ENCODE results near the gene FBXL16. TPM values are rescaled to one million over a fixed set of nuclear protein-coding genes. Genes with fewer than 3 reads are reported as not detected.
A peak's percentile ranks its signal among the peaks of the same experiment; 100 is the strongest.
"Not testable (repeated sequence)": the region's sequence is repeated elsewhere in the genome, so short reads cannot be mapped to it uniquely, and the experiment has no call there.

FBXL16 gene
- polyA plus RNA-seq (2012; ENCODE audit: insufficient read depth, insufficient read length): 7.6 TPM

- no peak for DNase-seq (ENCODE audit: low read depth, low spot score)
- H3K4me3 ChIP-seq (ENCODE audit: low read length): no peak within 1 kb of the TSS
These were observed at the start of gene FBXL16 for GRCh38 chr16:705431-706188. Gene FBXL16, minus strand, starts transcription at chr16:705801. Its CDS starts 8,396 bp downstream, at chr16:697405.

- DNase-seq (ENCODE audit: low read depth, low spot score): no peak
- no peak overlapping the region for H3K4me3 ChIP-seq (ENCODE audit: low read length)
These were observed 49.1 kb upstream of the FBXL16 start for GRCh38 chr16:754656-755055.

DNA sequence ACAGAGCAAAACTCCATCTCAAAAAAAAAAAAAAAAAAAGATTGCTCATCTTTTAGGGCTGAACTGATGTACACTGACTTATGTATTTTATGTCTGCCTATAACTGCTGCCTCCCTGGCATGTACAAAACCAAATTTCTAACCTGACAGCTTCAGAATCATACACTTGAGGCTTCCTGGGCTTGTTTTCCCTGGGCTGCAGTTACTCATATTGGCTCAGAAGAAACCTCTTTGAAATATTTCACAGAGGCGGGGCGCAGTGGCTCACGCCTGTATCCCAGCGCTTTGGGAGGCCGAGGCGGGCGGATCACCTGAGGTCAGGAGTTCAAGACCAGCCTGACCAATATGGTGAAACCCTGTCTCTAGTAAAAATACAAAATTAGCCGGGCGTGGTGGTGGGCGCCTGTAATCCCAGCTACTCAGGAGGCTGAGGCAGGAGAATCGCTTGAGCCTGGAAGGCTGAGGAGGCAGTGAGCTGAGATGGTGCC is 48.6 kb upstream of the FBXL16 start:
- H3K4me3 ChIP-seq (ENCODE audit: low read length); DNase-seq (ENCODE audit: low read depth, low spot score): not testable (repeated sequence)

DNA sequence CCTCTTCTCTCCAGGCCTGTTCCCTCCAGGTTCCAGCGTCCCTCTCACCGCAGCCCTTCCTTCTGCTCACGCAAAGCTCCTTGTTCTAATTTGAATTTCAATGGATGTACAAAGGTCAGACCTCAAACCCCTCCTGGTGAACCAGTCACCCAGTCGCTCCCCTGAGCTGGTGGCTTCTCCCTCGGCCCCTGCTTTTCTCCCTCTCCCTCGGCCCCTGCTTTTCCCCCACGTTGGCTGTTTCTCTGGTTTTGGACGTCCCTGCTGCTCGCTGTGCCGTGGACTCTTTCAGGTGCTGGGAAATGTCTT is 46.4 kb upstream of the FBXL16 start:
- no peak overlapping the region for H3K4me3 ChIP-seq (ENCODE audit: low read length)
- no peak for DNase-seq (ENCODE audit: low read depth, low spot score)

- no peak overlapping the region for H3K4me3 ChIP-seq (ENCODE audit: low read length)
- no peak for DNase-seq (ENCODE audit: low read depth, low spot score)
These were observed 45.8 kb upstream of the FBXL16 start for GRCh38 chr16:751152-752006.

DNA sequence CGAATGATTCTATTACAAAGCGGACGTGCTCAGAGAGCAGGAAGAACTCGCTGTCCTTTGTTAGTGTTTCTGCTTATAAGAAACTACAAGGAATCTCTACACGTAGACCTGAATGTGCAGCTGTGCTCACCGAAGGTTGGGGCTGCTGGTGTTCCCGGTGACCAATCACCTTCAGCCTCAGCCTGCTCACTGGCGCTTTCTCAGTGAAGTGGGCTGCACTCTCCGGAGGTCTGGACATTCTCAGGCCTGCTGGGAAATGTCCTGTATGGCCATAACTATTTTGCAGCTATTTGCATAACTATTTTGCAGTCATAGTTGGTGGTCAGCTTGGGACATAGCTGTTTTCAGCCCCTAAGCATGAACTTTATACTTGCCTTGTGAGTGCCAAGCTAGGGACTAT is 44.9 kb upstream of the FBXL16 start:
- no peak for DNase-seq (ENCODE audit: low read depth, low spot score)
- no peak overlapping the region for H3K4me3 ChIP-seq (ENCODE audit: low read length)

- no peak for DNase-seq (ENCODE audit: low read depth, low spot score)
These were observed 43.4 kb upstream of the FBXL16 start for GRCh38 chr16:749010-749409.

GRCh38 chr16:747978-748746 is 42.6 kb upstream of the FBXL16 start:
- no peak overlapping the region for H3K4me3 ChIP-seq (ENCODE audit: low read length)
- DNase-seq (ENCODE audit: low read depth, low spot score): no peak

More at GRCh38 chr16:749010-749409, 43.4 kb upstream of the FBXL16 start:
- H3K4me3 ChIP-seq (ENCODE audit: low read length): no peak overlapping the region

DNA sequence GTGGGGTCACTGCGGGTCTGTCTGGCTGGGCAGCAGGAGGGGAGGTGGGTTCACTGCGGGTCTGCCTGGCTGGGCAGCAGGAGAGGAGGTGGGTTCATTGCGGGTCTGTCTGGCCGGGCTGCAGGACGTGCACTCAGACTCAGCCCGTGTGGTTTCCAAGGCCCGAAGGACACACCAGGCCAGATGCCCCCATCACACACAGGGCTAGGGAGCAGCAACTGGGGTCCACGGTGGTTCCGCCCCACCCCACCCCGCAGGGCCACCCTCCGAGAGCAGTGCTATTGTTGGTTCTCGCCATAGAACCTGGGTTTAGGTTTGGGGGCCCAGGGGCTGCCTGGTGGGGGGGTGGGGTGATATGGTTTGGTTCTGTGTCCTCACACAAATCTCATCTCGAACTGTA is 41.0 kb upstream of the FBXL16 start:
- no peak overlapping the region for H3K4me3 ChIP-seq (ENCODE audit: low read length)
- DNase-seq (ENCODE audit: low read depth, low spot score): no peak

DNA sequence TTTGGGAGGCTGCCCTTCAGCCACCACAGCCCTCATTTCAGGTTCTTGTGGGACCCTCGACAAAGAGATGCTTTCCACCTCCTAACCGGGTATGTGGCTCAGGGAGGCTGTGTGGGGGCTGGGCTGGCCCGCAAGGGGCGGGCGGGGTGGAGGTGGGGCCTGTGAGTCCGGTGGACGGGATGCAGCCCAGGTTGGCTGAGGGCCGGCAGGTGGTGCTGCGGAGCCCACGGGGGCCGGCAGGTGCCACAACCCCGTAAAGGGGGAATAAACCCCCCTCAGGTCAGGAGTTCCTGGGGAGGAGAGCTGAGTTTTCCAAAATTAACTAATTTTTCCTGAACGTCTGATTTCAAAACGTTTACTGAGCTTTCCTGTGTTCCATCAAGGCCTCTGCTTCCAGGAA is 40.1 kb upstream of the FBXL16 start:
- no peak for DNase-seq (ENCODE audit: low read depth, low spot score)
- H3K4me3 ChIP-seq (ENCODE audit: low read length): no peak overlapping the region

- H3K4me3 ChIP-seq (ENCODE audit: low read length): no peak overlapping the region
- no peak for DNase-seq (ENCODE audit: low read depth, low spot score)
These were observed 38.3 kb upstream of the FBXL16 start for GRCh38 chr16:743794-744500.

- DNase-seq (ENCODE audit: low read depth, low spot score); H3K4me3 ChIP-seq (ENCODE audit: low read length): not testable (repeated sequence)
These were observed 37.3 kb upstream of the FBXL16 start for GRCh38 chr16:742894-743293.

DNA sequence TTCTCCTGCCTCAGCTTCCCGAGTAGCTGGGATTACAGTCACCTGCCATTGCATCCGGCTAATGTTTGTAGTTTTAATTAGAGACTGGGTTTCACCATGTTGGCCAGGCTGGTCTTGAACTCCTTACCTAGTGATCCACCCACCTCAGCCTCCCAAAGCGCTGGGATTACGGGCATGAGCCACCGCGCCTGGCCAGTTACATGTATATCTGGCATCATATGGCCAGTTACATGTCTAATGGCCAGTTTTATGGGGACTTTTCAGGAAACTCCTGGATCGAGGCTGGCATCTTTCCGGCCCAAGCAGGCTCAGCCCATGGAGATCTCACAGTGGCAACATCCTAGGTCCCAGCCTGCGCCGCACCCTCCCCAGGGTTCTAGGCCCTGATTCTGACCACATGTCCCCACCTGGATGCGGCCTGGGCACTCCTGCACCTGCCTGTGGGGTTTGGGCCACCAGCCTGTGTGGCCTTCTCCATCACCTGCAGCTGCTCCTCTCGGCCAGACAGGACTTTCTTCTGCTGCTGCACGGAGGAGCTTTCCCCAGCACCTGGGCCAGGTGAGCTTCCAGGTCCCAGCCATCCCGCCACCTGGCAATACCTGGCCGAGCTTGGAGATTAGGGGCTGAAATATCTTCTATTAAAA is 36.5 kb upstream of the FBXL16 start:
- no peak overlapping the region for H3K4me3 ChIP-seq (ENCODE audit: low read length)
- no peak for DNase-seq (ENCODE audit: low read depth, low spot score)

- peak; percentile 83 for DNase-seq (ENCODE audit: low read depth, low spot score)
- peak within 1 kb of the TSS; percentile 77 for H3K4me3 ChIP-seq (ENCODE audit: low read length)
These were observed 35.3 kb upstream of the FBXL16 start, which contains the start of gene CIAO3 for GRCh38 chr16:740764-741505. Gene CIAO3, minus strand, starts transcription at chr16:740997. Its CDS starts 12 bp downstream, at chr16:740985.

DNA sequence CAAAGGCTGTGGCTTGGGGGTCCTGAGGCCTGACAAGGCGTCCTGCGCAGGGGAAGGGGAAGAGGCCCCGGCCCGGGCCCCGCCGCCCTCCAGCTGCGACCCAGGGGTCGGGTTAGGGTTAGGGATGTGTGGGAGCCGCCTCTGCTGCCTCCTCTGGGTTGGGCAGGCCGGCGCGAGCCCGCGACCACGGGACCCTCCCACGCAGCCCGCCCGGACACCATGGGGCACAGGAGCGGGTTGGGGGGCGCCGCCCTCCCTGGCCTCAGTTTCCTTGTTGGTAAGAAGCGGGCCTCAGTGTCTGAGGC is 34.8 kb upstream of the FBXL16 start:
- H3K4me3 ChIP-seq (ENCODE audit: low read length): peak overlapping the region; percentile 77
- no peak for DNase-seq (ENCODE audit: low read depth, low spot score)

DNA sequence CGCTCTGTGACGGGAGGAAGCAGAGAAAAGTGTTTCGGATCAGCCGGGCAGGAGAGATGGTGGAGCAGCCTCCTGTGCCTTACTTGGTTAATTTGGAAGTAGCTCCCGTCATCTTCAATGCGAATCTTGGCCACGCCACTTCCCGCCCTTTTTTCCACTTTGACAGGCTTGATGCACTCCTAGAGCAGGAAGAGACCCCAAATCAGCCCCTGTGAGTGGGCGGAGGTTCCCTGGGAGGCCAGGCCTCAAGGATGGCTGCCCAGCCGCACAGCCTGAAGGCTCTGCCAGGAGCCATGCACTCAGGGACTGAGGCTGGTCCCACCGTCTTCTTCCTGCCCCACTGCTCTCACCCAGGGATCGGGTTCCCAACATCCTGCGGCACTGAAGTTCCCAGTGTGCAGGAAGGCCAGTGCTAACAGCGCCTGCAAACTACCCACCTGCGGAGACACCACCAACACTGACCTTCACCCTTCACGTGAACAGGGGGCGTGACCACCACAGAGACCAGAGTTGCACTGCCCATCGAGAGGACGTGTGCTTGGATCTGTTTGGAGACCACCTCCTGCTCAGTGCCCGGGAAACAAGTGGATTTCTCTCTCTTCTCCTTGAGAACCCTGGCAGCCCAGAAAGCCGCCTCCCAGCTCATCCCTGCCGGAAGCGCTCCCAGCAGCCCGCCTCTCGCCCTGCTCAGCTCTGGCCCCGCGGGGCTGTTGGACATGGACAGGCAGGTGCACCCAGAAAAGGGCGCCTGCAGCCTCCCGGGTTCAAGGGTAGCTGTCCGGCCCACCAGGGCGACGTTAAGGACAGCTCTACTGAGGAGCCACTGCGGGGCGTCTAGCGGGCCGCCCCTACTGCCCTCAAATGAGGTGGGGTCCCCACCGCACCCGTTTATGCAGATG is 34.2 kb upstream of the FBXL16 start:
- no peak for DNase-seq (ENCODE audit: low read depth, low spot score)
- H3K4me3 ChIP-seq (ENCODE audit: low read length): peak overlapping the region; percentile 77

DNA sequence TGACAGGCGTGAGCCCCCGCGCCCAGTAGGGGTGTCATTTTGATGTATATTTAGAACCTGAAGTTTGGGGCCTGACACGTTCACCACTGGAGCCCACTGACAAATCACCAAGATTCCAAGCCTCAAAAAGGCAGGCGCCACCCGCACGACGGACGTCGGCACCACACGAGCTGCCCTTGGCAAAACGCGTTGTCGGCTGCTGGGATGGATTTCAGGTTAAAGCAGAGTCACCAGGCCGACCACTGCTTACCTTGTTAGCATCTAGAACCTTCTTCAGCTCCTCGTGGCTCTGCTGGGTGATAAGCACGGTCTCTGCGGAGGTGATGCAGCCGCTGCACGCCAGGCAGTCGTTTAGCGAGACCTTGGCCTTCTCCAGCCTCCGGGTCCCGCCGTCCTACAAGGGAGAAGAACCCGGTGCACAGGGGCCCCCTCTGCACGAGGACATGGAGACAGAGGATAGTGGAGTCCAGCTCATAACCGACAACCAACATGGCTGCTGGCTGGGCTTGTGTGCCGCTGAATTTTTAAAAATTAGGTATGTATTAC is 31.4 kb upstream of the FBXL16 start:
- DNase-seq (ENCODE audit: low read depth, low spot score): no peak
- peak overlapping the region; percentile 57 for H3K4me3 ChIP-seq (ENCODE audit: low read length)
